ENCODE data around the gene HIC1. TPM values are rescaled to one million over a fixed set of nuclear protein-coding genes. Genes with fewer than 3 reads are reported as not detected.

HIC1 gene
- total RNA-seq, 4 donors from 2014 or later = 9.1 to 32.5 (median 14.7) TPM

DNA sequence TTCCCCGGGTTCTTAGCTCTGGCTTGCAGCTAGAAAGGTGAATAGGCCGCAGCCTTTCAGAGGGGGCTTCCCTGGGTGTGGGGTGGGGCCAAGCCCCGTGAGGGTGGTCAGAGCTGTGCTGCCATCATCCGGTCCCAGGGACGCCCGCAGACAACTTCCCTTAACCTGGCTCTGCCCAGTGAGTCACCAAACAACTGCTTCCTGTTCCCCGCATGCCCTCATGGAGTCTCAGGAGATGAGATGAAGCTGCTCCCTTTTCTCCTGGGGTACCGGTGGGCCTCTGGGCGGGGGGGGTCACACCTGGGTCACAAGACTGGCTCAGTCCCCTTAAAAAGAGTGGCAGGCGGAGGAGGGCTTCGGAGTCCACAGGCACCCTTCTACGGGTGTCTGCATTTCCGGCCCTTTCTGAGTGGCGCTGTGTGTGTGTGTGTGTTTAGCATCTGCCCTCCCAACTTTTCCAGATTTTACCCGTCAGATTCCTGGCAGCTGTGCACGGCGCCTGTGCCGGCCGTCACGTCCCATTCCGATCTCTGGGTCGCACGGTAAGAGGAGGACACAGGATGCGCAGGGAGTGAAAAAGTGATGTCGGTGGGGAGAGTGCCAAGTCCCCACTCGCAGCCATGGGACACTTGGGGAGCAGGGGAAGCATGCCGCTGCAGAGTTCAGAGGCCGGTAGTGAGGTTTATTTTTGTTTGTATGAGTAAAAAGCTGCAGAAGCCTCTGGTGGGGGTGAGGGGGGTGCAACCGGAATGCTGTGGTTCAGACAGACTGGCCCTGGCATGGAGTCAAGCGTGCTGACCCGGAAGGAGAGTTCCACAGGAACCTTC lies 16.8 kb downstream of the HIC1 start:
- H3K9me3 ChIP-seq = no peaks in the 10 kb centered on the region
- TF ChIP-seq POLR2A (IDR thresholded peaks at IDR 0.05) (no peak), EP300 (IDR thresholded peaks at IDR 0.05; ENCODE audit: low read depth) (peak; percentile 79), POLR2AphosphoS5 (IDR thresholded peaks at IDR 0.05) (peak in 2 of 3 donors; percentile 18 to 25)
- TF ChIP-seq, protein P1, sequence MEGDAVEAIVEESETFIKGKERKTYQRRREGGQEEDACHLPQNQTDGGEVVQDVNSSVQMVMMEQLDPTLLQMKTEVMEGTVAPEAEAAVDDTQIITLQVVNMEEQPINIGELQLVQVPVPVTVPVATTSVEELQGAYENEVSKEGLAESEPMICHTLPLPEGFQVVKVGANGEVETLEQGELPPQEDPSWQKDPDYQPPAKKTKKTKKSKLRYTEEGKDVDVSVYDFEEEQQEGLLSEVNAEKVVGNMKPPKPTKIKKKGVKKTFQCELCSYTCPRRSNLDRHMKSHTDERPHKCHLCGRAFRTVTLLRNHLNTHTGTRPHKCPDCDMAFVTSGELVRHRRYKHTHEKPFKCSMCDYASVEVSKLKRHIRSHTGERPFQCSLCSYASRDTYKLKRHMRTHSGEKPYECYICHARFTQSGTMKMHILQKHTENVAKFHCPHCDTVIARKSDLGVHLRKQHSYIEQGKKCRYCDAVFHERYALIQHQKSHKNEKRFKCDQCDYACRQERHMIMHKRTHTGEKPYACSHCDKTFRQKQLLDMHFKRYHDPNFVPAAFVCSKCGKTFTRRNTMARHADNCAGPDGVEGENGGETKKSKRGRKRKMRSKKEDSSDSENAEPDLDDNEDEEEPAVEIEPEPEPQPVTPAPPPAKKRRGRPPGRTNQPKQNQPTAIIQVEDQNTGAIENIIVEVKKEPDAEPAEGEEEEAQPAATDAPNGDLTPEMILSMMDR (IDR thresholded peaks at IDR 0.05) = no peak
- 61 to 80% methylated on average over 1 to 30 of the region's 31 CpGs for WGBS, 2 donors (ENCODE audit: low coverage in 1 of 2)
- H3K27ac ChIP-seq = peak overlapping the region; percentile 70 to 92 (median 78)
- intact Hi-C loops (cut with DNase I; ENCODE audit: low total_unique reads) (no loop called here), in situ Hi-C loops (cut with MboI; ENCODE audit: low pct_ligation_motif_present in 1 of 4, low pct_unique_long_range_greater_than_20kb in 1 of 4, low sequenced_read_pairs in 3 of 4) (loop anchor here in 1 of 4 donors (25.0 kb wide), 1 partner anchor 91 kb away; no protein-coding TSS in a partner anchor)
- H3K27me3 ChIP-seq = no peaks in the 10 kb centered on the region
- no peak overlapping the region for H3K4me3 ChIP-seq
- no peaks in the 10 kb centered on the region for H3K36me3 ChIP-seq
- DNase-seq = peak; percentile 40
- H3K4me1 ChIP-seq = peaks cover 11 to 58% (median 33%) of the 10 kb centered on the region in 4 donors

DNA sequence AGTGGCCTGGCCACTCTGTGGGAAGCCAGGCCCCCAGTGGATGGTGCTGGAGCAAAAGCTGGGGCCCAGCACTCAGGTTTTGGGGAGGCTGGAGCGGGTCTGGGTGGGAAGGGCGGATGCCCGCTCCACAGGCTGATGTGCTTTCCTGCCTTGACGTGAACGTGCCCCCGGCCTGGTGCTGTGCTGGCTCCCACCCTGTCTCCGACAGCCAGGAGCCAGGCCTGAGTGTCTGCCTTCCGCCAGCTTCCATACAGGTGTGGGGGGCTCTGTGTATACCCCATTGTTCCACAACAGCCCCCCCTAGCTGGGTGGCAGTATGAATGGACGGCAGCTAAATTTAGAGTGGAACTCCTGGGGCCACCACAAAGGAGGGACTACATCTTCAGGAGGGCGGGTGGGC lies 20.0 kb downstream of the HIC1 start:
- DNase-seq = no peak
- TF ChIP-seq, protein P1 (IDR thresholded peaks at IDR 0.05) = no peak
- TF ChIP-seq EP300 (IDR thresholded peaks at IDR 0.05; ENCODE audit: low read depth) = no peak
- TF ChIP-seq POLR2AphosphoS5 (IDR thresholded peaks at IDR 0.05) = no peak
- TF ChIP-seq POLR2A (IDR thresholded peaks at IDR 0.05) = no peak
- in situ Hi-C loops (cut with MboI; ENCODE audit: low pct_ligation_motif_present in 1 of 4, low pct_unique_long_range_greater_than_20kb in 1 of 4, low sequenced_read_pairs in 3 of 4) = loop anchor here in 1 of 4 donors (25.0 kb wide), 1 partner anchor 87 kb away; no protein-coding TSS in a partner anchor
- Histone ChIP-seq H3K36me3 (peaks cover 0 to 4% (median 0%) of the 10 kb centered on the region in 4 donors), H3K4me1 (peaks cover 0 to 38% (median 20%) of the 10 kb centered on the region in 4 donors), H3K4me3 (no peak overlapping the region), H3K27ac (peak overlapping the region; percentile 45 to 78 (median 68)), H3K9me3 (no peaks in the 10 kb centered on the region), H3K27me3 (no peaks in the 10 kb centered on the region)
- intact Hi-C loops (cut with DNase I; ENCODE audit: low total_unique reads) = no loop called here
- 84 to 100% methylated on average over 1 to 6 of the region's 10 CpGs for WGBS, 2 donors (ENCODE audit: low coverage in 1 of 2)

DNA sequence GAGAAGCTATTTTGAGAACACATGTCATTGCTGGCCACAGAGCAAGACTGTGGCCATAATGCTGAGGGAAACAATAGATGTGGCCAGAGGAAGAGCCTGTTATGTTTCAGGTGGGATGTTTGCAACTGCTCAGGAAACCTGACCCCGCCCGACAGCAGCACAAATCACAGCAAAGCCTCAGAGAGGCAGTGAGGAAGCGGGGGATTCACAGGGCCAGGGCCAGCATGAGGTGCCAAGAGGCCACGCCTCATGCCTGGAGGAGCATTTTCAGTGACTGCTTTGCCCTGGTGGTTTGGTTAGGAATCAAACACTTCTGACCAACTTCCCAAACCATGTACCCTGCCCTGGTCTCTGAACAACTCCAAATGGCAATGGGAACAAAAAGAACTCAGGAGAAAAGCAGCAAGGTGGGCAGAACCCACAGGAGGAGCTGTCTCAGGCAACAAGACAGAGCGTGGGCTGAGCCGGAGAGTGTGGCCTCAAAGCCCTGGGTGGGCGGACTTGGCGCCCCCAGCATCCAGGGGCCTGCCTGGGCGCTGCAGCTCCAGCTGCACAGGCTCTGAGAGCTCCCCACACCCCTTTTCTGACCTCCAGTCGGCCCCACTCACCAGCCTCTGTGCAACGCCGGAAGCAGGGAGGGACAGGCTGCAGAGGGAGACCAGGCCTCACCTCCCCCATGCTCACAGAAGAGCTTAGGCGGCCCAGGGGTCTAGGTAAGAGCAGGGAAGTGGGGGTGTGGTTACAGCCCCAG lies 20.6 kb downstream of the HIC1 start:
- TF ChIP-seq, protein P1 (IDR thresholded peaks at IDR 0.05) = no peak
- TF ChIP-seq POLR2A (IDR thresholded peaks at IDR 0.05) (no peak), POLR2AphosphoS5 (IDR thresholded peaks at IDR 0.05) (no peak), EP300 (IDR thresholded peaks at IDR 0.05; ENCODE audit: low read depth) (no peak)
- in situ Hi-C loops (cut with MboI; ENCODE audit: low pct_ligation_motif_present in 1 of 4, low pct_unique_long_range_greater_than_20kb in 1 of 4, low sequenced_read_pairs in 3 of 4) = no loop called here
- Histone ChIP-seq H3K27me3 (no peaks in the 10 kb centered on the region), H3K4me3 (no peak overlapping the region), H3K4me1 (peaks cover 0 to 38% (median 17%) of the 10 kb centered on the region in 4 donors), H3K27ac (peak overlapping the region; percentile 45 to 78 (median 68)), H3K36me3 (peaks cover 0 to 4% (median 0%) of the 10 kb centered on the region in 4 donors), H3K9me3 (no peaks in the 10 kb centered on the region)
- 83% methylated on average over 3 to 13 of the region's 13 CpGs for WGBS, 2 donors (ENCODE audit: low coverage in 1 of 2)
- DNase-seq = no peak
- intact Hi-C loops (cut with DNase I; ENCODE audit: low total_unique reads) = no loop called here
